Coronary artery (tissue), 2 donors: ENCODE results near the gene STARD5.

Experiments
- DNase-seq: peaks from one replicate; pipeline ENCODE4 v3.0.0-alpha.2; 2017; ENCODE audit warnings: low spot score
- H3K27ac ChIP-seq, 2 donors: fragments of 200-600 bp; sonication (generic); one replicate each; pipeline ENCODE4 v1.5.1; 2016 to 2019
- H3K4me3 ChIP-seq: fragments of 200-600 bp; sonication (generic); 2 replicates; pipeline ENCODE4 v1.5.1; 2016; ENCODE audit warnings: mild to moderate bottlenecking, moderate library complexity
- TF ChIP-seq, protein P1 (sequence below): fragments of 200-600 bp; sonication (generic); IDR thresholded peaks from one replicate; pipeline ENCODE4 v1.5.1; 2019; ENCODE audit warnings: antibody characterized with exemption

The STARD5 gene

DNA sequence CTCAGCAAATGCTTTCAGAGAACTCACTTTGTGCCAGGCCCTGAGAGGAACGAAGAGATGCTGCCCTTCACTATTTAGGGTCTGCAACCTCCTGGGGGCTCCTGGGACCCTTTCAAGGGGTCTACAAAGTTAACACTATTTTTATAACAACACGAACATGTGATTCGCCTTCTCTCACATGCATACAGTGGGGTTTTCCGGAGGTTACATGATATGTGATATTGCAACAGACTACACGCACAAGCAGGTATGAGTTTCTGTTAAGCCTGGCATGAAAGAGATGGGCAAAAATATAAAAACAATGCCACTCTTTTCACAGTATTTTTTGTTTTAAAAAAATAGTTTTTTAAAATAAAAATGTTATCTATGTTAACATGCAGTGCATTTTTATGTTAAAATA lies 10.3 kb downstream of the STARD5 start:
- no peak for DNase-seq
- TF ChIP-seq, protein P1, sequence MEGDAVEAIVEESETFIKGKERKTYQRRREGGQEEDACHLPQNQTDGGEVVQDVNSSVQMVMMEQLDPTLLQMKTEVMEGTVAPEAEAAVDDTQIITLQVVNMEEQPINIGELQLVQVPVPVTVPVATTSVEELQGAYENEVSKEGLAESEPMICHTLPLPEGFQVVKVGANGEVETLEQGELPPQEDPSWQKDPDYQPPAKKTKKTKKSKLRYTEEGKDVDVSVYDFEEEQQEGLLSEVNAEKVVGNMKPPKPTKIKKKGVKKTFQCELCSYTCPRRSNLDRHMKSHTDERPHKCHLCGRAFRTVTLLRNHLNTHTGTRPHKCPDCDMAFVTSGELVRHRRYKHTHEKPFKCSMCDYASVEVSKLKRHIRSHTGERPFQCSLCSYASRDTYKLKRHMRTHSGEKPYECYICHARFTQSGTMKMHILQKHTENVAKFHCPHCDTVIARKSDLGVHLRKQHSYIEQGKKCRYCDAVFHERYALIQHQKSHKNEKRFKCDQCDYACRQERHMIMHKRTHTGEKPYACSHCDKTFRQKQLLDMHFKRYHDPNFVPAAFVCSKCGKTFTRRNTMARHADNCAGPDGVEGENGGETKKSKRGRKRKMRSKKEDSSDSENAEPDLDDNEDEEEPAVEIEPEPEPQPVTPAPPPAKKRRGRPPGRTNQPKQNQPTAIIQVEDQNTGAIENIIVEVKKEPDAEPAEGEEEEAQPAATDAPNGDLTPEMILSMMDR = no peak
- peak overlapping the region; percentile 47 to 88 for H3K27ac ChIP-seq

DNA sequence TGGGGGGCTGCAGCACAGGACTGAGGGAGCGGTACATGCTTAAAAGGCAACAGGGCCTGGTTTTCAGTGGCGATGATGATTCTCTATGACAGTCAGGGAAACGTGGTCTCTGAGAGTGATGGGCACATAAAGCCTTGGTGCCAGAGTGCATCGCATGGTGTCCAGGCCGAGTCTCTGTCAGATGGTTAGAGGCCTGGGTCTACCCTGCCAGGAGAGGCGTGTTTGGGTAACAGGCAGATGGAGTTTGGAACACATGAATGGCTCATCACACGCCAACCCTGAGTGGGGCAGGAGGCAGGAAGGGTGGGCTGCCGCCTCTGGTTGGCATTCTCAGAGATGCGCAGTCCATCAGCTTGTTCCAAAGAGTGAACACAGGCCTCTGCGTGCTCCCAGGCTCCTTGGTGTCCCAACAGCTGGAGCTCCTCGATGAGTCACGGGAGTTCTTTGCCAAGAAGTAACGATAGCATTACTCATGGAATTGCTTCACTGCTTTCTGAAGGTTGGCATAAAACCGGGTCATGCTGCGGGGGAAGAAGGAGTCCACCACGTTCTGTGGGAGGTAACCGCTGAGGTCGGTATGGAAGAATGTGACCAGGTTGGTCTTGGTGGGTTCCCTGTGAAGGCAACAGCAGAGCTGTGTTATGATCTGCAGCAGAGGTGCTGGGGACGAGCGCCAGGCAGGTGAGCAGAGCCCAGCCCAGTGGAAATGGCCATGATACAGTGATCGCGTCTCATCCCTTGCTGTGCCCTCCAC lies 11.0 kb downstream of the STARD5 start:
- DNase-seq = peak; percentile 95
- Histone ChIP-seq H3K4me3 (no peak overlapping the region), H3K27ac (peak overlapping the region; percentile 47 to 88)
- TF ChIP-seq, protein P1 = no peak

More for the DNA sequence above, 10.3 kb downstream of the STARD5 start:
- H3K4me3 ChIP-seq = no peak overlapping the region

DNA sequence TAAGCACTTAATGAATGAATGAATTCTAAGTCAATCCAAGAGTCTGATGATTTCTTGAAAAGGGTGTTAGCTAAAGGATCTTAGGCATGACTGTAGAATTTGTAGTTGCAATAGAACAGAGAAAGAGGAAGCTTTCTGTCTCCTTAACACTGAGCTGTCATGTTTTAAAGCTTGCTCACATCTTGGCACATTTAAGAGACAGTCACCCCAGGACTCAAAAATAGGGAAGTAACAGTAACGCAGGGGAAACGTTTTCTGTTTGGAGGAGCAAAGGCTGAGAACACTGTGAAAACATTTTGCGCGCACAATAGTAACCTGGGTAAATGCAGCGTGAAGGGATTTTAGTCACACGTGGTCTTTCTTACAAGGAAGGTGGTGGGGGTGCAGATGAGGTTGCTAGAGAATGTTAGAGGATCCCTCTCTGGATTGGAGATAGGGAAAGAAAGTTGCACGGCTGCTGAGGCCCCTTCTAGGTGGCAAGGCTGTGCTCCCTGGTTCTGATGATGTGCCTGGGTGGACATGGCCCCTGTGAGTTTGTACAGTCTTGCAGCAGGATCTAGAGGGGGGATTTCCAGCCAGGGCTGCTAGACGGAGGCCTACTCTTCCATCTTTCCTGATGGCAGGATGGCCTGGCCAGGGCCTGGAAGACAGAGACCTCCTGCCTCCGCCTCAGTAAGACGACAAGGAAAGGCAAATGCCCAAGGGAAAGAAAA lies 12.0 kb downstream of the STARD5 start:
- TF ChIP-seq, protein P1 = no peak
- no peak overlapping the region for H3K4me3 ChIP-seq
- no peak for DNase-seq
- peak overlapping the region; percentile 47 to 88 for H3K27ac ChIP-seq

DNA sequence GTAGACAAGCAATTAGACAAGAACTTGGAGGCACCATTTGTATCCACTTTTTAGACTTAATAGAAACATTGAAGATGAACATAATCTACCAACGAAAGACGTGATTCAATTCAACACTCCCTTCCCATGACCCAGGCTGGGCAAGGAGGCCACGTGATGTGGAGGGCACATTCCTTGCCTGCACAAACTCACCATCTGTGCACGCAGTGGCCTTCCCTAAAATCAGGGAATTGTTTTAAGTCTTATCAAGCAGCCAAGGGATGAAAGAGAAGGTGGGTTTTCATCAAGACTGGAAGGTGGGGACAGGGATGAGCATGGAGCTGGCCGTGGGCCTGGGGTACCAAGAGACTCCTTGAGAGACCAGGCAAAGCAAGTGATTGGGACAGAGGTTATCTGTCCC lies 13.5 kb downstream of the STARD5 start:
- peak overlapping the region in 1 of 2 donors; percentile 67 for H3K27ac ChIP-seq
- H3K4me3 ChIP-seq = no peak overlapping the region
- TF ChIP-seq, protein P1 = no peak
- no peak for DNase-seq

DNA sequence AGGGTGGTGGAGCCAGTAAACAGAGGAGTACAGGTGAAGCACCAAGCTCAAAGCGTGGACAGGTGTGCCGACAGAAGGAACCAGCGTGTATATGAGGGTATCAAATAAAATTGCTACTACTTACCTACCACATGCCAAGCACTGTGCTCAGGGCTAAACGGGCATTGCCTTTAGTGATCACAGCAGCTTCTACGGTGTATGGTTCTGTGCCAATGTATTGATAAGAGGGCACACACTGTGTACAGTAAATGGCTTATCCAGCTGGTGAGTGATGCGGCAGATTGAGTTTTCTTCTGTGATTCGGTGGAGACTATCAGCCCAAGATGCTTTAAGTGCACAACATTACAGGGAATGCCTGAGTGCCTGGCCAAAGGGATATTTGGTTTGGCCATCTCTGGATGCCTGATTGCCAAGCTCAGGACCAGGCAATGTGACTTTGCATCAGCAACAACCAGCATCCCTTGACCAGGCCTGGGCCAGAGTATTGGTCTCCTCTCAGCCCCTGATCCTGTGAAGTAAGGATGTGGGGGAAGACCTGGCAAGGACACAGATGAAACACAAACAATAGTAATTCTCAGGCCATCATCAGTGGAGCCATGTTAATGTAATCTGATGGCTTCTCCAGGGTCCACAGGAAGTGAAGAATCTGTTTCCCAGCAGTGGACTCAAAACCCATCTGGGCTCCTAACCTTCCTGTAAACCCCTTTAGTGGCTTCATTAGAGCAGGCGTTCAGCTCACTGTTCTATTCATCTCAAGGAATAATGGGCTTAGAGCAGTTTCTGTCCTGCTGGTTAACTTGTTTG lies 14.1 kb downstream of the STARD5 start:
- H3K4me3 ChIP-seq = no peak overlapping the region
- H3K27ac ChIP-seq = no peak overlapping the region
- no peak for DNase-seq
- TF ChIP-seq, protein P1 = no peak

DNA sequence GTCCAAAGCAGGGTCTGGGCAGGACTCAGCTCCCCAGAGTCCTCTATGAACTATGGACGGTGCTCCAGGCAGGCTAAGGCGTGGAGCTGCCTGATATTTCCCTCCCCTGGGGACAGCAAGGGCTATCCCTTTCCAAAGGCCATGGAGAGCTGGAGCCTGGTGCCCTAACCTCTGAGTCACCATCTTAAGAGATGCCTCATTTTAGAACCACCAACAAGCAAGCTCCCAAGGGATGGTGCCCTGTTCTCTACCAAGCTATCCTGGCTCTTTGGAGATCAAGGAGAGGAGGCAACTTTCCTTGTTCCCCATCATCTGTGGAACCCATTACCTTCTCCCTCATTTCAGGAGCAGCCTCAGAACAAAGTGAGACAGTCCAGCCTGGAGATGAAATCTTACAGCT lies 15.7 kb downstream of the STARD5 start:
- no peak for DNase-seq
- Histone ChIP-seq H3K4me3 (no peak overlapping the region), H3K27ac (peak overlapping the region in 1 of 2 donors; percentile 43)
- TF ChIP-seq, protein P1 = no peak
